Endothelial cell of umbilical vein (primary cell): ENCODE measurements around the gene BMPR1B. TPM values are rescaled to one million over a fixed set of nuclear protein-coding genes. Genes with fewer than 3 reads are reported as not detected.

Experiments
- BruUV-seq: library from RNA; stranded (reverse); fragments of 400-500 nt; replicated peaks from 2 replicates; lab custom pipeline; 2021; lab: Mats Ljungman, UMichigan
- CTCF ChIA-PET: fragments of 300-600, 350-600 bp; sonication (Branson Sonifier 250); formaldehyde crosslinking; loops from one replicate; lab custom pipeline; 2021; ENCODE audit warnings: antibody characterized with exemption, inconsistent platforms; lab: Charles Lee
- POLR2A ChIA-PET: fragments of 300-600, 350-600 bp; sonication (Branson Sonifier 250); formaldehyde crosslinking; loops from one replicate; lab custom pipeline; 2021; ENCODE audit warnings: antibody characterized with exemption, inconsistent platforms; lab: Charles Lee
- DNase-seq: peaks from one replicate; pipeline ENCODE4 v3.0.0-alpha.2; 2011; ENCODE audit warnings: low read depth, low spot score
- FAIRE-seq: peaks from 2 replicates; lab custom pipeline; 2011; peaks lifted over from hg19 to GRCh38; lab: Jason Lieb, UNC
- H2AFZ ChIP-seq: 2 replicates; pipeline ENCODE4 v1.6.0; 2012; ENCODE audit warnings: low read depth, low read length, control low read depth, inconsistent platforms
- H3K27ac ChIP-seq: 2 replicates; pipeline ENCODE4 v1.5.1; 2011; ENCODE audit warnings: low read depth, mild to moderate bottlenecking, control low read depth, low read length, moderate library complexity; ENCODE audit not compliant: insufficient read depth
- H3K27me3 ChIP-seq, 2 experiments: 2 replicates each; pipeline versions ENCODE4 v1.6.0 to v1.6.1; 2011; ENCODE audit warnings: low read length in 2 of 2, mixed read lengths in 1 of 2; ENCODE audit not compliant: control insufficient read depth in 2 of 2, insufficient read depth in 2 of 2
- H3K36me3 ChIP-seq, 2 experiments: 2 replicates in 1 of 2; 3 replicates in 1 of 2; pipeline ENCODE4 v1.5.1; 2011; ENCODE audit warnings: low read length in 2 of 2, mild to moderate bottlenecking in 1 of 2, moderate library complexity in 1 of 2; ENCODE audit not compliant: control insufficient read depth in 2 of 2, insufficient read depth in 2 of 2; ENCODE audit errors: extremely low read depth in 1 of 2
- H3K4me1 ChIP-seq: 3 replicates; pipeline ENCODE4 v1.5.1; 2011; ENCODE audit warnings: mild to moderate bottlenecking, low read length; ENCODE audit not compliant: control insufficient read depth, insufficient read depth; ENCODE audit errors: extremely low read depth
- H3K4me2 ChIP-seq: 2 replicates; pipeline ENCODE4 v1.6.1; 2011; ENCODE audit warnings: low read length, control low read depth, mixed read lengths; ENCODE audit not compliant: insufficient read depth
- H3K4me3 ChIP-seq, 3 experiments: fragments of 200-600 bp in 1 of 3; sonication (generic), shearing (Covaris generic) in 1 of 3; replicated peaks in 1 of 3; 2 replicates each; pipeline ENCODE4 v1.5.1; 2011 to 2016; ENCODE audit warnings: control low read depth in 3 of 3, low read length in 3 of 3, mild to moderate bottlenecking in 2 of 3, inconsistent platforms in 1 of 3, low read depth in 1 of 3, moderate library complexity in 1 of 3; ENCODE audit not compliant: insufficient read depth in 1 of 3
- H3K79me2 ChIP-seq: 2 replicates; pipeline ENCODE4 v1.6.0; 2012; ENCODE audit warnings: low read length, inconsistent platforms; ENCODE audit not compliant: control insufficient read depth, insufficient read depth
- H3K9ac ChIP-seq: replicated peaks from 2 replicates; pipeline ENCODE3; 2011; ENCODE audit warnings: low read length, control low read depth; ENCODE audit not compliant: insufficient read depth; ENCODE audit errors: extremely low read depth
- H3K9me1 ChIP-seq: replicated peaks from 3 replicates; pipeline ENCODE4 v1.6.0; 2011; ENCODE audit warnings: mild to moderate bottlenecking, low read length; ENCODE audit not compliant: control insufficient read depth, insufficient read depth; ENCODE audit errors: extremely low read depth
- H3K9me3 ChIP-seq: replicated peaks from 2 replicates; pipeline ENCODE4 v1.5.1; 2012; ENCODE audit warnings: low read length, inconsistent platforms; ENCODE audit not compliant: control insufficient read depth, insufficient read depth
- H4K20me1 ChIP-seq: replicated peaks from 2 replicates; pipeline ENCODE3; 2011; ENCODE audit warnings: mild to moderate bottlenecking, low read length; ENCODE audit not compliant: control insufficient read depth, insufficient read depth; ENCODE audit errors: extremely low read depth
- CTCF ChIP-seq, 2 donors: IDR thresholded peaks; 1 replicate in 1 of 2; 2 replicates in 1 of 2; pipeline ENCODE4 v1.5.1; 2011; ENCODE audit warnings: low read length in 2 of 2, mild to moderate bottlenecking in 2 of 2, moderate library complexity in 2 of 2, control low read depth in 1 of 2, inconsistent platforms in 1 of 2, low read depth in 1 of 2; ENCODE audit not compliant: insufficient read depth in 1 of 2; ENCODE audit errors: extremely low read depth in 1 of 2
- EZH2 ChIP-seq: IDR thresholded peaks from 2 replicates; pipeline ENCODE4 v1.6.1; 2012; ENCODE audit warnings: borderline replicate concordance, low read depth, mild to moderate bottlenecking, moderate library complexity, low read length, inconsistent platforms; ENCODE audit not compliant: severe bottlenecking
- FOS ChIP-seq: IDR thresholded peaks from 2 replicates; pipeline ENCODE4 v1.6.1; 2011; ENCODE audit warnings: mild to moderate bottlenecking, low read length, moderate library complexity, borderline replicate concordance; ENCODE audit not compliant: insufficient read depth
- GATA2 ChIP-seq: IDR thresholded peaks from 2 replicates; pipeline ENCODE4 v1.7.0; 2011; ENCODE audit warnings: low read depth, mild to moderate bottlenecking, moderate library complexity, mixed read lengths, low read length; ENCODE audit not compliant: insufficient read length, insufficient read depth
- JUN ChIP-seq: IDR thresholded peaks from 2 replicates; pipeline ENCODE4 v1.6.1; 2011; ENCODE audit warnings: borderline replicate concordance, low read depth; ENCODE audit not compliant: insufficient read length, insufficient read depth
- MAX ChIP-seq: IDR thresholded peaks from 2 replicates; pipeline ENCODE4 v1.6.1; 2011; ENCODE audit not compliant: insufficient read depth, insufficient read length
- MYC ChIP-seq: IDR thresholded peaks from one replicate; pipeline ENCODE4 v1.6.1; 2011; ENCODE audit warnings: mild to moderate bottlenecking, low read depth, low read length
- POLR2A ChIP-seq: IDR thresholded peaks from 2 replicates; pipeline ENCODE4 v1.6.1; 2012; ENCODE audit warnings: low read depth, mild to moderate bottlenecking, control low read depth, low read length
- POLR2AphosphoS5 ChIP-seq: IDR thresholded peaks from 2 replicates; pipeline ENCODE4 v1.6.1; 2012; ENCODE audit warnings: low read depth, mild to moderate bottlenecking, control low read depth, low read length, moderate library complexity; ENCODE audit not compliant: insufficient read depth
- dilution Hi-C: fragments of 300-500 bp; cut with MboI; formaldehyde crosslinking; loops from one replicate; pipeline ENCODE4 v1.15.0; 2019; ENCODE audit warnings: low sequenced_read_pairs; ENCODE audit not compliant: extremely low pct_ligation_motif_present
- intact Hi-C: fragments of 100-400 bp; cut with micrococcal nuclease; formaldehyde crosslinking; loops from one replicate; pipeline ENCODE4 v1.10.0; 2022
- polyA plus RNA-seq, 4 experiments: library from polyadenylated mRNA; depleted of rRNA in 3 of 4; stranded (reverse) in 3 of 4; unstranded in 1 of 4; fragments of >200 nt; gene quantifications; 2 replicates each; pipeline versions ENCODE4 v1.2.1 to v1.2.3, GENCODE V29; 2011 to 2012; ENCODE audit warnings: missing spikeins in 1 of 4
- total RNA-seq: library from RNA; stranded (reverse); gene quantifications from 2 replicates; pipeline ENCODE4 v1.2.3, GENCODE V29; 2021

BMPR1B gene
- total and polyA plus RNA-seq, 2 donors (not counting 3 experiments of a cell fraction or from before 2014, with no cell fraction given), result 0.28 to 2.1 TPM

- CTCF ChIA-PET, result no interaction called here
These were observed 217.0 kb downstream of the BMPR1B start for GRCh38 chr4:94974773-94975172.

More at GRCh38 chr4:94974773-94975172, 217.0 kb downstream of the BMPR1B start:
- H3K27ac ChIP-seq, result no peak overlapping the region
- no peaks in the 10 kb centered on the region for H4K20me1 ChIP-seq
- POLR2A ChIA-PET, result no interaction called here
- no peaks in the 10 kb centered on the region for H3K9me1 ChIP-seq
- H3K36me3 ChIP-seq, result no peaks in the 10 kb centered on the region
- no peak overlapping the region for H3K4me3 ChIP-seq
- H3K9me3 ChIP-seq, result no peaks in the 10 kb centered on the region
- BruUV-seq, result no TSS peak
- FAIRE-seq (peak; percentile 73), DNase-seq (peak; percentile 39)
- dilution Hi-C loops, result no loop called here
- no peaks in the 10 kb centered on the region for H3K79me2 ChIP-seq
- intact Hi-C loops, result no loop called here
- no peaks in the 10 kb centered on the region for H3K27me3 ChIP-seq
- H3K9ac ChIP-seq, result no peak overlapping the region
- peak overlapping the region; percentile 47 for H3K4me2 ChIP-seq
- TF ChIP-seq MYC, result no peak
- TF ChIP-seq JUN, result no peak
- TF ChIP-seq GATA2, result no peak
- TF ChIP-seq FOS, result no peak
- TF ChIP-seq EZH2, result no peak
- no peak for TF ChIP-seq POLR2A
- TF ChIP-seq POLR2AphosphoS5, result no peak
- TF ChIP-seq CTCF (IDR thresholded peaks at IDR 0.05; ENCODE audit: extremely low read depth in 1 of 2, insufficient read depth in 1 of 2, low read depth in 1 of 2, low read length in 2 of 2), result no peak
- TF ChIP-seq MAX, result no peak
- H2AFZ ChIP-seq, result peak overlapping the region; percentile 96
- no peaks in the 10 kb centered on the region for H3K4me1 ChIP-seq
